Measurements from ENCODE around the gene TBXA2R.

TBXA2R gene

GRCh38 chr19:3618811-3619630 is 12.3 kb upstream of the TBXA2R start:
- no peak for DNase-seq

- DNase-seq = peak in 1 of 3 experiments; percentile 13
These were observed 11.6 kb upstream of the TBXA2R start for GRCh38 chr19:3618144-3618810.

GRCh38 chr19:3617463-3617862 is 10.8 kb upstream of the TBXA2R start:
- no peak for DNase-seq

GRCh38 chr19:3615524-3616135 is 9.0 kb upstream of the TBXA2R start:
- no peak for DNase-seq

- no peak for DNase-seq
These were observed 8.3 kb upstream of the TBXA2R start for GRCh38 chr19:3614858-3615505.

- peak in 2 of 3 experiments; percentile 76 to 91 for DNase-seq
These were observed 7.4 kb upstream of the TBXA2R start for GRCh38 chr19:3613818-3614661.

- no peak for DNase-seq
These were observed 6.4 kb upstream of the TBXA2R start for GRCh38 chr19:3612901-3613741.

- DNase-seq = no peak
These were observed 5.7 kb upstream of the TBXA2R start for GRCh38 chr19:3612330-3612729.

- no peak for DNase-seq
These were observed 5.2 kb upstream of the TBXA2R start for GRCh38 chr19:3611841-3612240.

- DNase-seq = no peak
These were observed 4.4 kb upstream of the TBXA2R start for GRCh38 chr19:3610745-3611717.

- DNase-seq = no peak
These were observed 3.4 kb upstream of the TBXA2R start for GRCh38 chr19:3609779-3610719.

- no peak for DNase-seq
These were observed 2.2 kb upstream of the TBXA2R start for GRCh38 chr19:3608750-3609322.

GRCh38 chr19:3608079-3608641 is 1.5 kb upstream of the TBXA2R start:
- no peak for DNase-seq

- peak in 1 of 3 experiments; percentile 47 for DNase-seq
These were observed 816 bp upstream of the TBXA2R start for GRCh38 chr19:3607303-3608078.

- peak; percentile 15 to 85 (median 85) for DNase-seq
These were observed 443 bp downstream of the TBXA2R start for GRCh38 chr19:3606174-3606689.

GRCh38 chr19:3605770-3606169 is 905 bp downstream of the TBXA2R start:
- DNase-seq = no peak

GRCh38 chr19:3605361-3605760 is 1.3 kb downstream of the TBXA2R start:
- DNase-seq = no peak

Data from NCI-H1417 (cell line).